C4-2B (cell line): ENCODE measurements around the gene SEC23A.

Experiments
- CTCF ChIP-seq: fragments of 450-650 bp; conservative IDR thresholded peaks from 2 replicates; pipeline ENCODE4 v1.5.1; 2017; ENCODE audit warnings: mild to moderate bottlenecking
- ZFX ChIP-seq: fragments of 450-650 bp; IDR thresholded peaks from 2 replicates; pipeline ENCODE4 v1.6.1; 2017

GRCh38 chr14:38982837-38983236 lies 120.2 kb downstream of the SEC23A start:
- TF ChIP-seq CTCF (no peak), ZFX (no peak)
